GM19455 (cell line): Measurements from ENCODE around the gene DGCR6.
"Not testable (repeated sequence)": the region's sequence is repeated elsewhere in the genome, so short reads cannot be mapped to it uniquely, and the experiment has no call there.

Experiments
- ATAC-seq: cut with Tn5 transposase; IDR thresholded peaks from one replicate; pipeline ENCODE4 v1.9.1; 2021; ENCODE audit not compliant: unreplicated experiment

Gene DGCR6

DNA sequence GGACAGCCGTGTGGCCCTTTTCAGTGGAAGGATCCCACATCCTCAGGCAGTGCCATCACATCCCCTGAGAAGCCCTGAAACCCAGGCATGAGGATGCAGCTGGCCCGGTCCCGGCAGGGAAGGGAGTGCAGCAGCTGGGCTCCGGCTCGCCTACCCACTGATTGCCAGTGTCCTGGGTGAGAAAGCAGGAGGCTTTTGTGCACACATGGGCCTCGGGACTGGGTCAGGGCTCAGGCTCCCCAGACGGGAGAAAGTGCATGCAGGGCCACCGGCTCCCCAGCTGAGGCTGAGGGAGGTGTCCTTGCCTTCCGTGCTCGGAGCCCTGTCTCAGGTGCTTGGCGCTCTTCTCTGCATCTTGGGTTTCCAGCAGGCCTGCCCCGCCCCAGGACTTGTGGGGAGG lies 53.6 kb downstream of the DGCR6 start:
- not testable (repeated sequence) for ATAC-seq

DNA sequence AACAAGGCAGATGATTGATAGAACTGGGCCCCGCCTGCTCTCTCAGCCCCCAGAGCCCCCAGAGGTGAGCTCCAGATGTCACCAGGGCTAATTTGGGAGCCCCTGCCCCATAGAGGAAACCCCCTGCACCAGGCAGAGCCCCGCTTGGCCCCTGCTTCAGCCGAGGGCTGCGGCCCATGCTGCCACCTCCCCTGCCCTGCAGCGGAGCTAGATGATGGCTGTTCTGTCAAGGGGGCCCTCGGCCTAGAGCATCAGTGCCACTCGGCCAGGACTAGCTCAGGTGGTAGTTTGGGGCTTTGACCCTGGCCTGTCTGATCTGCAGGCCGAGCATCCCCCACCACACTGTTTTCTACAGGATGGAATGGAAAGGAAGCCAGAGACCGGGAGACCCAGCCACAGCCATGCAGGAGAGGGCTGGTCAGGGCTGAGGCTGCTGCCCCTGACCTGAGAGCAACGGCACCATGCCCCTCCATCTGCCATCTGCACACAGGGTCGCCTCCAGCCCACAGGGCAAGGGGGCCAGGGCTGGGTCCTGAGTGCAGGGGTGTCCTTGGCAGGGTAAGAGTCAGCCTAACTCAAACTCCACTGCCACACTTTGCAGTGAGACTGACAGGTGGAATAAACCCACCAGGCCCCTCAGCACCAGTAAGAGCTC lies 54.2 kb downstream of the DGCR6 start:
- not testable (repeated sequence) for ATAC-seq

DNA sequence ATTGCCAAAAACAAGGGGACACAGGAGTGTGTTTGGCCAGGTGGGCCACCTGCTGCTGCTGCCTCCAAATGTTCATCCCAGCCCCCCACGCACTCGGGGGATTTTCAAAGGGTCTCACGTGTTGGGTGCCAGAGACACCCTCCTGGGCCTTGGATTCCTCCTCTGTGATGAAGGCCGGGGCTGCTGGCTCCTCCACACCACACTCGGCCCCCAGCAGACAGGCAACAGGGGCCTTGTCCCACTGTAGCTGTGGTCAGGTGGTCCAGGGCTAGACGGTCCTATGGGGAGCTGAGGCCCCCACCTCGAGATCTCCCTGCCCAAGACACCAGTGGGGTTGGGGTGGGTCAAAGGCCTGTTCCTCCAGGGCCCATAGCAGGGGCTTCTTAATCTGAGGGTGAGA lies 55.1 kb downstream of the DGCR6 start:
- ATAC-seq = not testable (repeated sequence)
